GM12864 (cell line): ENCODE data around the gene GPR137.

Source experiments
- DNase-seq: peaks from one replicate; pipeline ENCODE4 v3.0.0-alpha.2; 2011; ENCODE audit warnings: low read depth
- H3K4me3 ChIP-seq: 2 replicates; pipeline ENCODE4 v1.5.1; 2011; ENCODE audit warnings: mild to moderate bottlenecking, low read depth, low read length, control low read depth
- TF ChIP-seq, protein P1 (sequence below): IDR thresholded peaks from 2 replicates; pipeline ENCODE4 v1.5.1; 2011; ENCODE audit warnings: low read depth, mild to moderate bottlenecking, moderate library complexity, low read length, control low read depth, inconsistent platforms; ENCODE audit errors: missing control alignments

The GPR137 gene

DNA sequence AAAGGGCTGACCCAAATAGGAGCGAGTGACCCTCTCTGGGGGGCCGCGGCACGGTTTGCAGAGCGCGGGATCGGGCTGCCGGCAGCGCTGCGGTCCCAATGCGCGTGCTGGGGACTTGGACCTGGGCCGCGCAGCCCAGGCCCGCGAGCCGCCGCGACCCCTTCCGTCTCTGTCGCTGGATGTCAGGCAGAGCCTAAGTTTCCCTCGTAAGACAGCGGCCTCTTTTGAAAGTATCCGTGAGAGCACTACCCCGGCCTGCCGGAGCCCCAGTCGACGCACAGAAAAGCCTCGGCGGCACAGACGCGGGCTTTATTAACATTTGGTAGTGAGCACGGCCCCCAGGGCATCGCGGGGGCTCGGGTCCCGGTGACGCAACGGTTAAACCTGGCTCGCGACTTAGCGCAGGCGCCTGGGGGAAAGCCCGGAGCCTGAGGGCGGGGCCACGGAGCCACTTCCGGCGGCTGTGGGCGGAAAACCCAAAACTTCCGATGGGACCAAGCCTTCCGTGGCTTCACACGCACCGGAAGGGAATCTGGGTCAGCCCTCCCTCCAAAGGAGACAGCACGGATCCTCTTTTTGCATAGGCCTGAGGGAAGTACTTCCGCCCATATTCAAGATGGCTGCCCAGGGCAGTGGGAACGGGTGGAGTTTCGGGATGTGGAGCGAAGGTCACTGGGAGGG, 16.0 kb upstream of the GPR137 start:
- DNase-seq: peak; percentile 99
- H3K4me3 ChIP-seq: peak overlapping the region; percentile 87
- TF ChIP-seq, protein P1, sequence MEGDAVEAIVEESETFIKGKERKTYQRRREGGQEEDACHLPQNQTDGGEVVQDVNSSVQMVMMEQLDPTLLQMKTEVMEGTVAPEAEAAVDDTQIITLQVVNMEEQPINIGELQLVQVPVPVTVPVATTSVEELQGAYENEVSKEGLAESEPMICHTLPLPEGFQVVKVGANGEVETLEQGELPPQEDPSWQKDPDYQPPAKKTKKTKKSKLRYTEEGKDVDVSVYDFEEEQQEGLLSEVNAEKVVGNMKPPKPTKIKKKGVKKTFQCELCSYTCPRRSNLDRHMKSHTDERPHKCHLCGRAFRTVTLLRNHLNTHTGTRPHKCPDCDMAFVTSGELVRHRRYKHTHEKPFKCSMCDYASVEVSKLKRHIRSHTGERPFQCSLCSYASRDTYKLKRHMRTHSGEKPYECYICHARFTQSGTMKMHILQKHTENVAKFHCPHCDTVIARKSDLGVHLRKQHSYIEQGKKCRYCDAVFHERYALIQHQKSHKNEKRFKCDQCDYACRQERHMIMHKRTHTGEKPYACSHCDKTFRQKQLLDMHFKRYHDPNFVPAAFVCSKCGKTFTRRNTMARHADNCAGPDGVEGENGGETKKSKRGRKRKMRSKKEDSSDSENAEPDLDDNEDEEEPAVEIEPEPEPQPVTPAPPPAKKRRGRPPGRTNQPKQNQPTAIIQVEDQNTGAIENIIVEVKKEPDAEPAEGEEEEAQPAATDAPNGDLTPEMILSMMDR: no peak

DNA sequence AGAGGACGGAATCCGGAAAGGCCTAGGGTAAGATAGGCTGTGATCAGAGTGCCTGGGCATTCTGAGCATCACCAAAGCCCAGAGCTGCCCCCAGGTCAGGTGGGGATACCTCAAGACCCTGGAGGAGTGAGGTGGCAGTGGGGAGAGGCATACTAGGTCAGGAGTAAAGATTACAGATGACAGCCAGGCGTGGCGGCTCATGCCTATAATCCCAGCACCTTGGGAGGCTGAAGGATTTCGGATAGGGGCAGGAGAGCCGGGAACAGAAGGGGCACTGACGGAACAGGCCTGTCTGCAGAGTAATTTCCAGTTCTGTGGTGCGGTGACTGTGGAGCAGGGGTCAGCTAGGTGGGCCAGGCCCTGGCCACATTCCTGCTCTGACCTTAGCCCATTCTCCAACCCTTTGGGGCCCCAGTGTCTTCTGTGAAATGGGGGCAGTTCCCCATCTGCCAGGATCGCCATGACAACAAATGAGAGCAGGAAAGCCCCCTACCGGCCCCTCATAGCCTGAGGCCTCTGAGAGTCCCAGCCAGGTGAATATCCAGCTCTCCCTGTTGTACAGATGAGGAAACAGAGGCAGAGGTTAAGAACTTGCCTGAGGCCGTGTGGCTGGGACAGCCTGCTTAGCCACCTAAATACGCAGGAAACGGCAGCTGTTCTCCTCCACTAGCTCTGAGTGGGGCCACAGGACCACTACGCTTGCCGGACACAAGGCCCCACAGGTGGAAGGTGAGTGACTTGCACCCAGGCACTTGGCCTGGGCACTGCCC, 10.4 kb upstream of the GPR137 start:
- DNase-seq: no peak
- TF ChIP-seq, protein P1: no peak
- H3K4me3 ChIP-seq: no peak overlapping the region

DNA sequence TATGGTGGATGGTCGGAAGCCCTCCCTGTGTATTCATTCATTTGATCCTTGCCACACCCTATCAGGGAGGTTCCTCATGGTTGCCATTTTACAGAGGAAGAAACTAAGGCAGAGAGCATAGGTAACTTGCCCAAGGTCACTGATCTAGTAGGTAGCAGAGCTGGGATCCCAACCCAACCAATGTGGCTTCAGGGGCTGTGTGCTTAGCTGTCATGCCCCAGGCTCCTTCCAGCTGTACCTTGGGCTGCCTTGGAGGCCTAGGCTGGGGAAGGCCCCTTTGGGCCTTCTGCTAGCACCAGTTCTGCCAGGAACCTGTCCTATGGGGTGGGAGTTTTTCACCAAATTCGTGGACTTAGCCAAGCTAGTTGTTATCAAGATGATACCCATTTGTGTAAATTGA, 9.8 kb upstream of the GPR137 start:
- no peak for DNase-seq
- TF ChIP-seq, protein P1: no peak
- no peak overlapping the region for H3K4me3 ChIP-seq

DNA sequence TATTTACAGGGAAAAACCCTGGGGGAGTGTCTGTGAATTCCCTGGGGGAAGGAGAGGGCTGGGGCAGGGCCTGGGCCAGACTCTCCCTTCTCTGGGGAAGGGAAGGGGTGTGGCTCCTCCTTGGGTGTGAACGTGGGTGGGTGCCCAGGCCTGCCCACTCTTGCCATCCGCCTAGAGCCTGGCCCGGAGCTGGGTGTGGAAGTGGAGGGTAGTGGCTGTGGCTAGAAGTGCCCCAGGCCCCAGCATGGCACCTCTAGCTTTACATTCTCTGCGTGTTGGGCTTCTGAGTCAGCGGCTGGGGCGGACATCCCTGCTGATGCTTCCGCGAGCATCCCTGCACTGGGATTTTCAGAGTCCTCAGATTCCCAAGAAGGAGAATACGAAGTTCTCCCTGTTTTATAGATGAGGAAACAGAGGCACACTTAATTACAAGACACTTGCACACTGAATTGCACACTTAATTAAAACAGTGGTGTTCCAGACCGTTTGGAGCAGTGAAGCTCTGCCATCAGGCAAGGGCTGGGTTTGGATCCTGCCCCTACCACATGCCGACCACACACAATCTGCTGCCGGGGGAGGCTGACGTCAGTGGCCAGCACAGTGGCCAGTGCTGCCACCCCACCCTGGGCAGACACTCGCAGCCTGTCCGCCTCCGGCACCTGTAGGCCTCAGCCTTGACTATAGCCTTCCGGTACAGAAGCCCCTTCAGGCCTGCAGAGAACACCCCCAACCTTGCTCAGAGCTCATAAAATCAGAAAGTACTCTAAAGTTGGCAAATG, 8.8 kb upstream of the GPR137 start:
- TF ChIP-seq, protein P1: no peak
- H3K4me3 ChIP-seq: no peak overlapping the region
- no peak for DNase-seq

DNA sequence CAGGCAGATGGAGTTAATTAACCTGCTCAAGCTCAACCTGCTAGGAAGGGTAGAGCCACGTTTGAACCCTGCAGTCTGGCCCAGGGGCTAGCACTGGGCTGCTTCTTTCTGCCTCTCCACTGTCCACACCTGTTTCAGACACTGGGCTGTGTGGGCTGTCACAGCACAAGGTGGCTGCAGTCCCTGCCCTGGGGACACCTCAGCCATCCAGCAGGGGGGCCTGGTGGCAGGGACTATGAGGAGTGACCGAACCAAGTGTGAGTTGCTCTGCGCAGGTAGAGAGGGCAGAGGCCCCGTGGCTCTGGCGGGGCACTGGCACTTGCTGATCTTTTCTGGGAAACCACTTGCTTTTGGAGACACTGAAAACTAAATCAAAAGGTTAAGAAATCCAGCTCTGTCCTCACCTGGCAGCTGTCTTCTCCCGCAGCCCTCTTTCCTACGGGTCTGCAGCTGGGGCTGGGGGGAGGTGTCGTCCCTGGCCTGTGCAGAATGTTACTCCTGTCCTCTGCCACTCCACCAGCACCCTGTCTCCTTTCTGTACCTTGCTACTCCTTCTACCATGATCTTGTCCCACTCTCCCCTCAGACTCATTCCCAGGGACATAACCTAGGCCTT, 7.0 kb upstream of the GPR137 start:
- H3K4me3 ChIP-seq: no peak overlapping the region
- no peak for DNase-seq
- TF ChIP-seq, protein P1: no peak

DNA sequence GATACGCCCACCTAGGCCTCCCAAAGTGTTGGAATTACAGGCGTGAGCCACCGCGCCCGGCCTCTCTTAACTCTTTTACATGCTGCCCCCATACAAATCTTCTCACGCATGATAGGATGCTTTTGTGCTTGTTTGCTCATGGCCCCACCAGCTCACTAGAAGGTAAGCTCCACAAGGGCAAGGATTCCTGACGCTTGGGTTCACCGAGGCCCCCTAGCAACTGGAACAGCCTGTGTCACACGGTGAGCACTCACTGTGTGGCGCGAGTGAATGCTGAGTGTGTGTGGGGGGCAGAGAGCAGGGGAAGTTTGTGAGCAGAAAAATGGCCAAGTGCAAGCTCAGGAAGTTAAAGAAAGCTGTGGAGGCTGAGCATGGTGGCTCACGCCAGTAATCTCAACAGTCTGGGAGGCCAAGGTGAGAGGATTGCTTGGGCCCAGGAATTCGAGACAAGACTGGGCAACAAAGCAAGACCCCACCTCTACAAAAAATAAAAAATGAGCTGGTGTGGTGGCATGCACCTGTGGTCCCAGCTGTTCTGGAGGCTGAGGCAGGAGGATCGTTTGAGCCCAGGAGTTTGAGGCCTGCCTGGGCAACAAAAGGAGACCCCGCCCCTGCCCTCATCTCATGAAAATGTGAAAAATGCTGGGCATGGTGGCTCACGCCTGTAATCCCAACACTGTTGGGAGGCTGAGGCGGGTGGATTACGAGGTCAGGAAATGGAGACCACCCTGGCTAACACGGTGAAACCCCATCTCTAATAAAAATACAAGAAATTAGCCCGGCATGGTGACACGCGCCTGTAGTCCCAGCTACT, 3.5 kb upstream of the GPR137 start:
- DNase-seq: no peak
- TF ChIP-seq, protein P1: no peak
- H3K4me3 ChIP-seq: no peak overlapping the region
